GM10847 (cell line): ENCODE results near the gene LFNG.

Source experiments
- POLR2A ChIP-seq: IDR thresholded peaks from 2 replicates; pipeline ENCODE4 v1.6.1; 2011; ENCODE audit not compliant: insufficient read length; ENCODE audit errors: extremely low read depth

Gene LFNG

GRCh38 chr7:2559283-2559950 is 39.8 kb downstream of the LFNG start:
- TF ChIP-seq POLR2A: no peak

GRCh38 chr7:2564970-2565540 is 45.5 kb downstream of the LFNG start:
- no peak for TF ChIP-seq POLR2A

- no peak for TF ChIP-seq POLR2A
Observed at GRCh38 chr7:2566348-2566889, 46.8 kb downstream of the LFNG start.

GRCh38 chr7:2566890-2567678 is 47.5 kb downstream of the LFNG start:
- TF ChIP-seq POLR2A: no peak

GRCh38 chr7:2567679-2568278 is 48.2 kb downstream of the LFNG start:
- TF ChIP-seq POLR2A: no peak

- no peak for TF ChIP-seq POLR2A
Observed at GRCh38 chr7:2568521-2569223, 49.1 kb downstream of the LFNG start.

GRCh38 chr7:2569421-2569820 is 49.8 kb downstream of the LFNG start:
- no peak for TF ChIP-seq POLR2A

- no peak for TF ChIP-seq POLR2A
Observed at GRCh38 chr7:2570021-2570420, 50.4 kb downstream of the LFNG start.

GRCh38 chr7:2571409-2571808 is 51.8 kb downstream of the LFNG start:
- no peak for TF ChIP-seq POLR2A

- no peak for TF ChIP-seq POLR2A
Observed at GRCh38 chr7:2572101-2572842, 52.7 kb downstream of the LFNG start.

GRCh38 chr7:2573761-2574160 is 54.2 kb downstream of the LFNG start:
- no peak for TF ChIP-seq POLR2A

GRCh38 chr7:2575046-2575732 is 55.6 kb downstream of the LFNG start:
- TF ChIP-seq POLR2A: no peak

GRCh38 chr7:2575733-2576340 is 56.3 kb downstream of the LFNG start:
- no peak for TF ChIP-seq POLR2A

- TF ChIP-seq POLR2A: no peak
Observed at GRCh38 chr7:2576742-2577491, 57.3 kb downstream of the LFNG start.
